OCI-LY7 (cell line): ENCODE measurements around the gene FAM222A. TPM values are rescaled to one million over a fixed set of nuclear protein-coding genes. Genes with fewer than 3 reads are reported as not detected.
A peak's percentile ranks its signal among the peaks of the same experiment; 100 is the strongest.

ENCODE experiments used
- BruUV-seq: library from RNA; stranded (reverse); fragments of 400-500 nt; replicated peaks from 2 replicates; lab custom pipeline; 2021; lab: Mats Ljungman, UMichigan
- CTCF ChIA-PET: fragments of 300-600 bp; sonication (Branson Sonifier 250); formaldehyde crosslinking; loops from one replicate; lab custom pipeline; 2022; ENCODE audit warnings: antibody characterized with exemption; ENCODE audit not compliant: unreplicated experiment; lab: Charles Lee
- POLR2A ChIA-PET: fragments of 300-600 bp; sonication (Branson Sonifier 250); formaldehyde crosslinking; loops from one replicate; lab custom pipeline; 2022; ENCODE audit warnings: antibody characterized with exemption; lab: Charles Lee
- DNase-seq: peaks from one replicate; pipeline ENCODE4 v3.0.0-alpha.2; 2015; ENCODE audit warnings: low spot score
- H2AFZ ChIP-seq: fragments of 200-600 bp; sonication (generic), shearing (Covaris generic); 2 replicates; pipeline ENCODE4 v1.6.1; 2014; ENCODE audit warnings: mild to moderate bottlenecking, antibody characterized with exemption, low read length, moderate library complexity
- H3K27ac ChIP-seq: fragments of 200-600 bp; sonication (generic); 2 replicates; pipeline ENCODE4 v1.5.1; 2014; ENCODE audit warnings: mixed run types, low read depth, mild to moderate bottlenecking, moderate library complexity, low read length, inconsistent platforms; ENCODE audit not compliant: poor library complexity, severe bottlenecking
- H3K36me3 ChIP-seq: fragments of 200-600 bp; sonication (generic); 2 replicates; pipeline ENCODE4 v1.6.1; 2014; ENCODE audit warnings: mild to moderate bottlenecking, antibody characterized with exemption, low read length, moderate library complexity, mixed read lengths; ENCODE audit not compliant: insufficient read depth
- H3K4me1 ChIP-seq: fragments of 200-600 bp; sonication (generic); 2 replicates; pipeline ENCODE4 v1.5.1; 2014; ENCODE audit warnings: mild to moderate bottlenecking, low read length; ENCODE audit not compliant: insufficient read depth, poor library complexity, severe bottlenecking
- H3K4me2 ChIP-seq: fragments of 200-600 bp; sonication (generic); 2 replicates; pipeline ENCODE4 v1.6.1; 2014; ENCODE audit warnings: mild to moderate bottlenecking, low read length
- H3K4me3 ChIP-seq: fragments of 200-600 bp; sonication (generic); 2 replicates; pipeline ENCODE4 v1.5.1; 2014; ENCODE audit warnings: mild to moderate bottlenecking, low read depth, low read length; ENCODE audit not compliant: poor library complexity, severe bottlenecking
- H3K79me2 ChIP-seq: fragments of 200-600 bp; sonication (generic); 2 replicates; pipeline ENCODE4 v1.6.1; 2016; ENCODE audit warnings: low read depth, mild to moderate bottlenecking, low read length, moderate library complexity, mixed read lengths; ENCODE audit not compliant: insufficient read depth
- H3K9me2 ChIP-seq: fragments of 200-600 bp; sonication (generic); 2 replicates; pipeline ENCODE4 v1.6.1; 2016; ENCODE audit warnings: mild to moderate bottlenecking, low read length, mixed read lengths; ENCODE audit not compliant: insufficient read depth
- H3K9me3 ChIP-seq: fragments of 200-600 bp; sonication (generic); 2 replicates; pipeline ENCODE4 v1.6.1; 2014; ENCODE audit warnings: mild to moderate bottlenecking, mixed run types, low read length, mixed read lengths
- H4K20me1 ChIP-seq: fragments of 200-600 bp; sonication (generic); 2 replicates; pipeline ENCODE4 v1.6.1; 2014; ENCODE audit warnings: mild to moderate bottlenecking, antibody characterized with exemption, low read length, moderate library complexity, mixed read lengths; ENCODE audit not compliant: insufficient read depth
- EZH2phosphoT487 ChIP-seq: fragments of 200-600 bp; sonication (generic); IDR thresholded peaks from 2 replicates; pipeline ENCODE4 v1.6.1; 2018; ENCODE audit warnings: low read depth, borderline replicate concordance, mild to moderate bottlenecking, mixed run types, antibody characterized with exemption, low read length, moderate library complexity, mixed read lengths
- intact Hi-C: fragments of 100-400 bp; cut with micrococcal nuclease; formaldehyde crosslinking; loops from one replicate; pipeline ENCODE4 v1.10.0; 2022; ENCODE audit not compliant: unreplicated experiment
- total RNA-seq, 2 experiments: library from RNA; depleted of rRNA in 1 of 2; stranded (reverse); fragments of >200 nt in 1 of 2; shearing (Covaris generic) in 1 of 2; gene quantifications; 2 replicates each; pipeline ENCODE4 v1.2.3, GENCODE V29; 2014 to 2022
- TF ChIP-seq, protein P1 (sequence below): fragments of 200-600 bp; sonication (generic); conservative IDR thresholded peaks from 2 replicates; pipeline ENCODE4 v1.5.1; 2014; ENCODE audit warnings: mild to moderate bottlenecking, antibody characterized with exemption, low read length, moderate library complexity, mixed read lengths

FAM222A gene
- total RNA-seq, 2 experiments from 2014 or later = 0.98 to 1.8 TPM

GRCh38 chr12:109739747-109740693, 26.4 kb downstream of the FAM222A start:
- intact Hi-C loops = no loop called here
- POLR2A ChIA-PET = no interaction called here

GRCh38 chr12:109740694-109741245, 27.1 kb downstream of the FAM222A start:
- ChIA-PET POLR2A (no interaction called here), CTCF (interaction anchor here (0.6 kb wide), 1 partner anchor 108 kb away, joined by 20 read pairs; no protein-coding TSS in a partner anchor)
- no peaks in the 10 kb centered on the region for H3K79me2 ChIP-seq
- intact Hi-C loops = no loop called here
- H2AFZ ChIP-seq = no peak overlapping the region
- no peaks in the 10 kb centered on the region for H3K9me3 ChIP-seq
- H3K36me3 ChIP-seq = no peaks in the 10 kb centered on the region
- no TSS peak for BruUV-seq
- no peak for DNase-seq
- no peak overlapping the region for H3K4me3 ChIP-seq
- H3K4me2 ChIP-seq = no peak overlapping the region
- H3K27ac ChIP-seq = no peak overlapping the region
- no peak for TF ChIP-seq EZH2phosphoT487
- TF ChIP-seq, protein P1, sequence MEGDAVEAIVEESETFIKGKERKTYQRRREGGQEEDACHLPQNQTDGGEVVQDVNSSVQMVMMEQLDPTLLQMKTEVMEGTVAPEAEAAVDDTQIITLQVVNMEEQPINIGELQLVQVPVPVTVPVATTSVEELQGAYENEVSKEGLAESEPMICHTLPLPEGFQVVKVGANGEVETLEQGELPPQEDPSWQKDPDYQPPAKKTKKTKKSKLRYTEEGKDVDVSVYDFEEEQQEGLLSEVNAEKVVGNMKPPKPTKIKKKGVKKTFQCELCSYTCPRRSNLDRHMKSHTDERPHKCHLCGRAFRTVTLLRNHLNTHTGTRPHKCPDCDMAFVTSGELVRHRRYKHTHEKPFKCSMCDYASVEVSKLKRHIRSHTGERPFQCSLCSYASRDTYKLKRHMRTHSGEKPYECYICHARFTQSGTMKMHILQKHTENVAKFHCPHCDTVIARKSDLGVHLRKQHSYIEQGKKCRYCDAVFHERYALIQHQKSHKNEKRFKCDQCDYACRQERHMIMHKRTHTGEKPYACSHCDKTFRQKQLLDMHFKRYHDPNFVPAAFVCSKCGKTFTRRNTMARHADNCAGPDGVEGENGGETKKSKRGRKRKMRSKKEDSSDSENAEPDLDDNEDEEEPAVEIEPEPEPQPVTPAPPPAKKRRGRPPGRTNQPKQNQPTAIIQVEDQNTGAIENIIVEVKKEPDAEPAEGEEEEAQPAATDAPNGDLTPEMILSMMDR = no peak
- H4K20me1 ChIP-seq = no peaks in the 10 kb centered on the region
- no peaks in the 10 kb centered on the region for H3K4me1 ChIP-seq
- no peaks in the 10 kb centered on the region for H3K9me2 ChIP-seq

More at GRCh38 chr12:109739747-109740693, 26.4 kb downstream of the FAM222A start:
- DNase-seq = peak; percentile 24
- CTCF ChIA-PET = interaction anchor here (0.6 kb wide), 1 partner anchor 107 kb away, joined by 20 read pairs; no protein-coding TSS in a partner anchor
- Histone ChIP-seq H3K4me1 (no peaks in the 10 kb centered on the region), H4K20me1 (no peaks in the 10 kb centered on the region), H3K27ac (no peak overlapping the region), H3K9me2 (no peaks in the 10 kb centered on the region), H3K4me3 (no peak overlapping the region), H3K9me3 (no peaks in the 10 kb centered on the region), H3K79me2 (no peaks in the 10 kb centered on the region), H2AFZ (no peak overlapping the region), H3K36me3 (no peaks in the 10 kb centered on the region), H3K4me2 (no peak overlapping the region)
- TF ChIP-seq, protein P1 = peak; percentile 72
- no peak for TF ChIP-seq EZH2phosphoT487
- no TSS peak for BruUV-seq
